ENCODE measurements around the gene P2RY6. TPM values are rescaled to one million over a fixed set of nuclear protein-coding genes. Genes with fewer than 3 reads are reported as not detected.
A peak's percentile ranks its signal among the peaks of the same experiment; 100 is the strongest.

Gene P2RY6
- total RNA-seq, 1 experiment from 2014 or later: not detected

DNA sequence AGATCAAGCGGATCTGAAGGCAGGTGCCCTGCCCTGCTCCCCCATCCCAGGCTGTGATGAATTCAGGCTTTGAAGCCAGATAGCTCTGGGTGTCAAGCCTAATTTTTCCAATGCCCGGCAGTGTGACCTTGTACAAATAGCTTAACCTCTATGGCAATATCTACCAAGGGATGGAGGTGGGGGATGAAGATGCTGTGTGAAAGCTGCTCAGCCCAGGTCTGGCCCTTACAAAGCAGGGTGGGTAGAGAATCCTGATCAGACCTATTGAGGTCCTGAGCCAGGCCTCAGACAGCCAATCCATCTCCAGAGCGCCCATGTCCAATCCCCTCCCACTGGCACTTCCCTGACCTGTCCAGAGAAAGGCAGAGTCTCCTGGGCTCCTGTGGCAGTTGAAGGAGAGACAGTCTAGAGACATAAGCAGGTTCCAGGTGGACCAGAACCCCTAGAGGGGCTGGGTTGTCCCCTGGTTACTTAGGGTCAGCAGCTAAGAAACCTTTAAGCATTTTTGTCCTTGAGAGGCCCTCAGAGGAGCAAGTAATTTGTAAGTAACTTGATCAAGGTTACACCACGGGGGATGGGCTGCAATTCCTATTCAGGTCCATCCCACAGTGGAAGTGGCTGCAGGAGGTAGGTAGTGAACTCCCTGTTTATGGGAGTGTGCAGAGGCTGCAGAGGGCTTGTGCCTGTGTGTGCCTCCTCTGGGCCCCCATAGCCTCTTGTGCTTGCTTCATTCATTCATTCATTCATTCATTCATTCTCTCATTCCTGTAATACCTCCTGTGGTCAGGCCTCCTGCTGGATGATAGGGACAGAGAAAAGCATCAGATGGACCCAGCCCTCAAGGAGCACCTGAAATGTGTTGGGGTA is 43.6 kb upstream of the P2RY6 start:
- peaks cover 27 to 29% of the 10 kb centered on the region in 2 experiments for H3K4me1 Mint-ChIP-seq
- no peaks in the 10 kb centered on the region for H3K36me3 Mint-ChIP-seq (ENCODE audit: insufficient read depth in 1 of 3, low read depth in 3 of 3)
- H3K14ac ChIP-seq (ENCODE audit: insufficient read depth, low read length): no peak overlapping the region
- TF ChIP-seq, protein P1, sequence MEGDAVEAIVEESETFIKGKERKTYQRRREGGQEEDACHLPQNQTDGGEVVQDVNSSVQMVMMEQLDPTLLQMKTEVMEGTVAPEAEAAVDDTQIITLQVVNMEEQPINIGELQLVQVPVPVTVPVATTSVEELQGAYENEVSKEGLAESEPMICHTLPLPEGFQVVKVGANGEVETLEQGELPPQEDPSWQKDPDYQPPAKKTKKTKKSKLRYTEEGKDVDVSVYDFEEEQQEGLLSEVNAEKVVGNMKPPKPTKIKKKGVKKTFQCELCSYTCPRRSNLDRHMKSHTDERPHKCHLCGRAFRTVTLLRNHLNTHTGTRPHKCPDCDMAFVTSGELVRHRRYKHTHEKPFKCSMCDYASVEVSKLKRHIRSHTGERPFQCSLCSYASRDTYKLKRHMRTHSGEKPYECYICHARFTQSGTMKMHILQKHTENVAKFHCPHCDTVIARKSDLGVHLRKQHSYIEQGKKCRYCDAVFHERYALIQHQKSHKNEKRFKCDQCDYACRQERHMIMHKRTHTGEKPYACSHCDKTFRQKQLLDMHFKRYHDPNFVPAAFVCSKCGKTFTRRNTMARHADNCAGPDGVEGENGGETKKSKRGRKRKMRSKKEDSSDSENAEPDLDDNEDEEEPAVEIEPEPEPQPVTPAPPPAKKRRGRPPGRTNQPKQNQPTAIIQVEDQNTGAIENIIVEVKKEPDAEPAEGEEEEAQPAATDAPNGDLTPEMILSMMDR (conservative IDR thresholded peaks at IDR 0.05): no peak
- no peak overlapping the region for H4K91ac ChIP-seq (ENCODE audit: insufficient read length, low read depth, low read length)
- no peaks in the 10 kb centered on the region for H3K79me2 ChIP-seq (ENCODE audit: insufficient read depth, low read length)
- peaks cover 13% of the 10 kb centered on the region; the same call in 1 of the 2 replicates for H3K4me1 ChIP-seq (ENCODE audit: insufficient read depth, low read length)
- H2BK15ac ChIP-seq (ENCODE audit: low read depth, low read length): no peak overlapping the region
- H3K9ac ChIP-seq (ENCODE audit: extremely low read depth, insufficient read length, low read length): no peak overlapping the region
- H4K8ac ChIP-seq (replicated peaks; ENCODE audit: insufficient read length, low read depth, low read length): no peak overlapping the region
- no peaks in the 10 kb centered on the region for H3K27me3 ChIP-seq (ENCODE audit: insufficient read depth, low read length)
- no peak overlapping the region for H3K27ac Mint-ChIP-seq
- no peak overlapping the region for H2BK5ac ChIP-seq (ENCODE audit: insufficient read length, low read length)
- H2BK120ac ChIP-seq (ENCODE audit: low read depth, low read length, poor library complexity, severe bottlenecking): no peak overlapping the region
- H3K79me1 ChIP-seq (ENCODE audit: insufficient read depth, low read depth, low read length, poor library complexity, severe bottlenecking): no peaks in the 10 kb centered on the region
- no peaks in the 10 kb centered on the region for H3K9me3 ChIP-seq (ENCODE audit: control insufficient read depth, low read depth, low read length)
- peak overlapping the region; percentile 17 for H3K4me2 ChIP-seq (ENCODE audit: insufficient read depth, insufficient read length, low read length)
- H2AFZ ChIP-seq (ENCODE audit: low read length): no peak overlapping the region
- no peak overlapping the region for H3K4me3 Mint-ChIP-seq
- H2AK5ac ChIP-seq (ENCODE audit: insufficient read length, low read length): no peak overlapping the region
- no peak overlapping the region for H3K56ac ChIP-seq (ENCODE audit: insufficient read length, low read depth, low read length)
- no peak overlapping the region for H2BK20ac ChIP-seq (ENCODE audit: low read depth, low read length, poor library complexity, severe bottlenecking)
- WGBS (ENCODE audit: extremely low coverage, insufficient read length, low lambda C conversion rate): no CpG with 5 or more reads among the region's 4 CpGs
- H3K18ac ChIP-seq (ENCODE audit: insufficient read length, low read depth, low read length): no peak overlapping the region
- H3T11ph ChIP-seq (ENCODE audit: low read length): no peak overlapping the region
- peaks cover 9% of the 10 kb centered on the region for H3K27me3 Mint-ChIP-seq (ENCODE audit: low read depth)
- no peak overlapping the region for H2BK12ac ChIP-seq (ENCODE audit: insufficient read length, low read depth, low read length)
- H4K20me1 ChIP-seq (ENCODE audit: control insufficient read depth, insufficient read depth, insufficient read length): no peaks in the 10 kb centered on the region
- no peak overlapping the region for H3K4ac ChIP-seq (ENCODE audit: low read depth, low read length)
- DNase-seq: peak; percentile 25
- H3K23ac ChIP-seq (ENCODE audit: insufficient read length, low read depth, low read length): no peak overlapping the region
- no peak overlapping the region for H3K27ac ChIP-seq (ENCODE audit: insufficient read length, low read depth, low read length)
- no peak overlapping the region for H4K5ac ChIP-seq (ENCODE audit: insufficient read length, low read depth, low read length)
- H3K9me3 Mint-ChIP-seq: no peaks in the 10 kb centered on the region
- H3K23me2 ChIP-seq (ENCODE audit: insufficient read length, low read depth, low read length, poor library complexity, severe bottlenecking): peaks cover 3% of the 10 kb centered on the region

Data from H9 (cell line).